A673 (cell line): Measurements from ENCODE around the gene ABCB9.

Experiments used
- EZH2 ChIP-seq: fragments of 200-600 bp; sonication (generic); IDR thresholded peaks from 2 replicates; pipeline ENCODE4 v1.6.1; 2017; ENCODE audit warnings: borderline replicate concordance, low read depth, mild to moderate bottlenecking, mixed read lengths, antibody characterized with exemption, low read length; ENCODE audit not compliant: poor library complexity, severe bottlenecking
- TF ChIP-seq, protein P1 (sequence below): fragments of 300-800, 200-600 bp; sonication (generic); conservative IDR thresholded peaks from 2 replicates; pipeline ENCODE4 v1.5.1; 2017; ENCODE audit warnings: low read depth, mild to moderate bottlenecking, antibody characterized with exemption, low read length, moderate library complexity, mixed read lengths

DNA sequence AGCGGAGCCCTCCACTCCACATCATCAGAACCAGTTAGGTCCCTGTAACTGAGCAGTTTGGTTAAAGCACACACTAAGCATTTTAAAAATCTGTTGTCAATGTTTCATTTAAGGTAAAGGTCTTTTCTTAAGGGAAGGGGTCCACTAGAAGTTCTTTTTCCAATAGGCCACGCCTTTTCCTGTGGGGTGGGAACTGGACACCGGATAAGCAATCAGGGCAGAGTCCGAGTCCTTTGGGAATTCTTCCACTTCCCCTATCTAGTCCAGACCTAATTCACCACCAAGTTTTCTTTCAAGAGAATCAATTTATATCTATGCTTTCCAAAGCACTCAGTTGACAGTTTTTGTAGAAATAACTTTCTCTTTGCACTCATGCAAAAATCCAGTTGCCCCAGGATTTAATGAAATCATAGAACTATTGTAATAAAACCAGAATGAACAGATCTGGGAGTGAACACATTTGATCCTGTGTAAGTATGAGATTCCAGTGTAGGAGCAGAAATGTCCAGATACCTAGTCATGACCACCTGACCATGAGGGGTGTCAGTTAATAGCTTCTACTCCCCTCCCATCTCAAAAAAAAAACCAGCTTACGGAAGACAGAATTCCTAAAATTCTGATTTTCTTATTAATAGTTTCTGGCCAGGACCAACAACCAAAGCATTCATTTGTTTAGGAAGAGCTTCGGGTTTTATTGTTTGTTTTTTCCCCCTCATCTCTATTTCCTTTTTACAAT is 82.0 kb downstream of the ABCB9 start:
- TF ChIP-seq, protein P1, sequence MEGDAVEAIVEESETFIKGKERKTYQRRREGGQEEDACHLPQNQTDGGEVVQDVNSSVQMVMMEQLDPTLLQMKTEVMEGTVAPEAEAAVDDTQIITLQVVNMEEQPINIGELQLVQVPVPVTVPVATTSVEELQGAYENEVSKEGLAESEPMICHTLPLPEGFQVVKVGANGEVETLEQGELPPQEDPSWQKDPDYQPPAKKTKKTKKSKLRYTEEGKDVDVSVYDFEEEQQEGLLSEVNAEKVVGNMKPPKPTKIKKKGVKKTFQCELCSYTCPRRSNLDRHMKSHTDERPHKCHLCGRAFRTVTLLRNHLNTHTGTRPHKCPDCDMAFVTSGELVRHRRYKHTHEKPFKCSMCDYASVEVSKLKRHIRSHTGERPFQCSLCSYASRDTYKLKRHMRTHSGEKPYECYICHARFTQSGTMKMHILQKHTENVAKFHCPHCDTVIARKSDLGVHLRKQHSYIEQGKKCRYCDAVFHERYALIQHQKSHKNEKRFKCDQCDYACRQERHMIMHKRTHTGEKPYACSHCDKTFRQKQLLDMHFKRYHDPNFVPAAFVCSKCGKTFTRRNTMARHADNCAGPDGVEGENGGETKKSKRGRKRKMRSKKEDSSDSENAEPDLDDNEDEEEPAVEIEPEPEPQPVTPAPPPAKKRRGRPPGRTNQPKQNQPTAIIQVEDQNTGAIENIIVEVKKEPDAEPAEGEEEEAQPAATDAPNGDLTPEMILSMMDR = no peak
- no peak for TF ChIP-seq EZH2
